Thyroid gland (tissue), 4 donors: Measurements from ENCODE around the gene TNS2. TPM values are rescaled to one million over a fixed set of nuclear protein-coding genes. Genes with fewer than 3 reads are reported as not detected.

Experiments used
- DNase-seq, 2 donors: peaks; one replicate each; pipeline ENCODE4 v3.0.0-alpha.2; 2019
- H3K27ac ChIP-seq, 3 donors: fragments of 200-600 bp; sonication (generic); 1 replicate in 2 of 3; 2 replicates in 1 of 3; pipeline ENCODE4 v1.5.1; 2016 to 2019; ENCODE audit warnings: mild to moderate bottlenecking in 1 of 3, moderate library complexity in 1 of 3
- H3K27me3 ChIP-seq: fragments of 200-600 bp; sonication (generic); one replicate; pipeline ENCODE4 v1.5.1; 2019
- H3K36me3 ChIP-seq, 2 donors: fragments of 200-600 bp; sonication (generic); one replicate each; pipeline ENCODE4 v1.5.1; 2016 to 2019
- H3K4me1 ChIP-seq, 2 donors: fragments of 200-600 bp; sonication (generic); one replicate each; pipeline ENCODE4 v1.5.1; 2017 to 2019
- H3K4me3 ChIP-seq, 3 donors: fragments of 200-600 bp; sonication (generic); replicated peaks in 1 of 3; 1 replicate in 2 of 3; 2 replicates in 1 of 3; pipeline ENCODE4 v1.5.1; 2016; ENCODE audit warnings: mild to moderate bottlenecking in 1 of 3
- H3K9me3 ChIP-seq: fragments of 200-600 bp; sonication (generic); one replicate; pipeline ENCODE4 v1.5.1; 2017
- POLR2A ChIP-seq, 2 donors: fragments of 450-650 bp; IDR thresholded peaks; one replicate each; pipeline ENCODE4 v1.6.1; 2017; ENCODE audit warnings: antibody characterized with exemption in 2 of 2, mild to moderate bottlenecking in 2 of 2, moderate library complexity in 1 of 2
- WGBS, 2 donors: methylation state at CpG; one replicate each; pipeline ENCODE4 v1.1.5; 2017; 5-methylcytosine and 5-hydroxymethylcytosine counted together
- intact Hi-C: fragments of 100-400 bp; cut with DNase I; formaldehyde crosslinking; loops from one replicate; pipeline ENCODE4 v1.15.1; 2023
- total RNA-seq, 4 donors: library from RNA; depleted of rRNA; stranded (reverse); fragments of >200 nt; gene quantifications; one replicate each; pipeline ENCODE4 v1.2.3, GENCODE V29; 2016
- TF ChIP-seq, protein P1 (sequence below), 6 experiments: fragments of 200-600 bp in 3 of 6; fragments of 450-650 bp in 3 of 6; sonication (generic) in 3 of 6; IDR thresholded peaks; one replicate each; pipeline ENCODE4 v1.5.1; 2016 to 2019; ENCODE audit warnings: antibody characterized with exemption in 6 of 6, mild to moderate bottlenecking in 2 of 6, inconsistent platforms in 1 of 6, moderate library complexity in 1 of 6

Gene TNS2
- total RNA-seq, 4 donors from 2014 or later, result 86.7 to 179 (median 114) TPM

DNA sequence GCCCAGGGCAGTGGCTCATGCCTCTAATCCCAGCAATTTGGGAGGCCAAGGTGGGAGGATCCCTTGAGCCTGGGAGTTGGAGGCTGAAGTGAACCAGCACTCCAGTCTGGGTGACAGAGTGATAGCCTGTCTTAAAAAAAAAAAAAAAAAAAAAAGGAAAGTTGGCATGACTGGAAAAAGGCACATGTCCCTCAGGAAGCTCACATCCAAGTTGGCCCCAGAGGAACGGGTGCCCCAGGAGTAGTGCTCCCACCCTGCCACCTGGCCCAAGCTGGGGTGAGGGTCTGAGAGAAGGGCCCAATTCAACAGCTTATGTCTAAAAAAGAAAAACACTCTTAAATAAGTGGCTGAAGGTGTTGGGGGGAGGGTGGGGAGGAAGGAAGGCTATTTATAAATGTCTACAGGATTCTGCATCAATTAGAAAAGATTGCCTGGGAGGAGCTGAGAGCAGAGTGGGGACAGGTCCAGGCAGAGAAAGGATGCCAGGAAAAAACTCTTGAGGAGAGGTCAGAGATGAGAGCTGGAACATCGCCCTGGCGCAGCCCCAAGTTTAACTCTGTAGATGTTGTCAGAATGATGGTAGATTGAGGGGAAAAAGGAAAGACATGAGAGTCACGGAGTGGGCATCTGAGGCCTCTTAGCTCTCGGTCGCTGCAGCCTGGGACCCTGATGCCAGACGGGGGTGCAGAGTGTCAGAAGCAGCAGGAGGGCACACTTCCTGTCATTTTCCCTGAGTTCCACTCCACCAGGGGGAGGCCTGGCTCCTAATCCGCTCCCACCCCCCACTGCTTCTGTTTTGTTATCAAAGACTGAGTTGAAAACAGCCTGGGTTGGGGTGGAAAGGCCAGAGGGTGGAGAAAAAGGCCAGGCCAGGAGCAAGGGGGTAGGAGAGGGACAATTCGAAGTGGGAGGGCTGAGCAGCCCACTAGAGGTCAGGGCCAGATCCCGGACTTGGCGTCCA, 22.0 kb downstream of the TNS2 start:
- no peak for TF ChIP-seq POLR2A (IDR thresholded peaks at IDR 0.05)
- TF ChIP-seq, protein P1, sequence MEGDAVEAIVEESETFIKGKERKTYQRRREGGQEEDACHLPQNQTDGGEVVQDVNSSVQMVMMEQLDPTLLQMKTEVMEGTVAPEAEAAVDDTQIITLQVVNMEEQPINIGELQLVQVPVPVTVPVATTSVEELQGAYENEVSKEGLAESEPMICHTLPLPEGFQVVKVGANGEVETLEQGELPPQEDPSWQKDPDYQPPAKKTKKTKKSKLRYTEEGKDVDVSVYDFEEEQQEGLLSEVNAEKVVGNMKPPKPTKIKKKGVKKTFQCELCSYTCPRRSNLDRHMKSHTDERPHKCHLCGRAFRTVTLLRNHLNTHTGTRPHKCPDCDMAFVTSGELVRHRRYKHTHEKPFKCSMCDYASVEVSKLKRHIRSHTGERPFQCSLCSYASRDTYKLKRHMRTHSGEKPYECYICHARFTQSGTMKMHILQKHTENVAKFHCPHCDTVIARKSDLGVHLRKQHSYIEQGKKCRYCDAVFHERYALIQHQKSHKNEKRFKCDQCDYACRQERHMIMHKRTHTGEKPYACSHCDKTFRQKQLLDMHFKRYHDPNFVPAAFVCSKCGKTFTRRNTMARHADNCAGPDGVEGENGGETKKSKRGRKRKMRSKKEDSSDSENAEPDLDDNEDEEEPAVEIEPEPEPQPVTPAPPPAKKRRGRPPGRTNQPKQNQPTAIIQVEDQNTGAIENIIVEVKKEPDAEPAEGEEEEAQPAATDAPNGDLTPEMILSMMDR (IDR thresholded peaks at IDR 0.05), result no peak
- Histone ChIP-seq H3K27me3 (no peaks in the 10 kb centered on the region), H3K4me3 (no peak overlapping the region), H3K4me1 (peaks cover 15 to 58% of the 10 kb centered on the region in 2 donors), H3K36me3 (peaks cover 16 to 21% of the 10 kb centered on the region in 2 donors), H3K9me3 (no peaks in the 10 kb centered on the region), H3K27ac (peak overlapping the region; percentile 63 to 72 (median 68))
- DNase-seq, result peak; percentile 80 to 85
- intact Hi-C loops, result no loop called here
- 49 to 57% methylated on average over 10 to 11 of the region's 11 CpGs for whole genome bisulfite sequencing, 2 donors

DNA sequence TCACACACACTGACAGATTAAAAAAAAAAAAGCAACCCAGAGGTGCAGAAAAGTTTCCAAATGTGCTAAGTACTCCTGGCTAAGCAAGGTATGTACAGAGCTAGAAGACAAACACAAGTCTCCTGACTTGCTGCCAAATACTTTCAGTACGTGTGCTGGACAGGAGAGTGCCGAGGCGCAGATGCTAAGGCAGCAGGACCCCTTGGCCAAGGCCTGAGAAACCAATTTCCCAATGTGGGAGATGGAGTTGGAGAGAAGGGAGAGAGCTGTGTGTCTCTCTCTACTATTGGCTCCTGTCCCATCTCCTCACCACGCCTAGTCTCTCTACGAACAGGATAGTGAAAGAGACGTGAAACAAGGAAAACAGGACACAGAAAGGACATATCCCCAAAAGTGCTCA, 24.0 kb downstream of the TNS2 start:
- H3K9me3 ChIP-seq, result no peaks in the 10 kb centered on the region
- peak in 1 of 2 donors; percentile 18 for DNase-seq
- H3K4me1 ChIP-seq, result peaks cover 29 to 67% of the 10 kb centered on the region in 2 donors
- H3K4me3 ChIP-seq, result no peak overlapping the region
- peaks cover 16% of the 10 kb centered on the region in 2 donors for H3K36me3 ChIP-seq
- intact Hi-C loops, result no loop called here
- no peaks in the 10 kb centered on the region for H3K27me3 ChIP-seq
- peak overlapping the region in 2 of 3 donors; percentile 19 to 62 for H3K27ac ChIP-seq
- TF ChIP-seq, protein P1 (IDR thresholded peaks at IDR 0.05), result no peak
- no peak for TF ChIP-seq POLR2A (IDR thresholded peaks at IDR 0.05)
- WGBS, 2 donors, result 61 to 80% methylated on average over 6 of the region's 6 CpGs

DNA sequence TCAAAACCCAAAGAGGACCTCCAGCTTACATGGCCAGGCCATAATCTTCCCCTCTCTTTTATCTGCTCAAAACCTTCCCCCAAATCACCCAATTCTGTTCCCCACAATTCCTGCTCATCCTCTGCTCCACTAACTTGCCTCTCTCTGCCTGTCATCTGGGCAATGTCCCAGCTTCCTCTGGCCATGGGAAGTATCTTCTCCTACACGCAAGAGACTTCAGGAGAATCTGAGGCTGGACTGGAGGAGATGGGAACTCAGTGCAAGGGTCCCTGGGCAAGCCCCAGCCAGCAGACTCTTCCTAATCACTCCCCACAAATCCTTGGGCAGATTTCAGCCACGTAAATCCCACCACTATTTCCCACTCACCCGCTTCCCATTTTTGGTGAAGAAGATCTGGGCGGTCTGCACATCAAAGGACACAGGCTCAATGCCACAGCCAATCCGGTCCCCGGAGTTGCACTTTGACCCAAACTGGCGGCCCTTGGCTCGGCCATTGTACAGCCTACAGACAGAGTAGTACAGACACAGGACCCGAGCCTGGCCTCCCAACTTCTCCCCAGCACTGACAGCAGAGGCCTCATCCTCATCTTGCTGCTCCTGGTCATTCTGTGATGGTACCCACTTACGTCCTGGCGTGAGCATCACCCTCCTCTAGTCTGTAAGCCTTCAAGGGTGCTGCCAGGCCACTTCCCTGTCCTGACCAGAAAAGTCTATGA, 24.6 kb downstream of the TNS2 start:
- WGBS, 2 donors, result 95 to 97% methylated on average over 9 to 11 of the region's 11 CpGs
- Histone ChIP-seq H3K27ac (peak overlapping the region; percentile 14 to 62 (median 19)), H3K4me1 (peaks cover 29 to 62% of the 10 kb centered on the region in 2 donors), H3K4me3 (no peak overlapping the region), H3K27me3 (no peaks in the 10 kb centered on the region), H3K36me3 (peaks cover 16% of the 10 kb centered on the region in 2 donors), H3K9me3 (no peaks in the 10 kb centered on the region)
- DNase-seq, result no peak
- TF ChIP-seq POLR2A (IDR thresholded peaks at IDR 0.05), result no peak
- TF ChIP-seq, protein P1 (IDR thresholded peaks at IDR 0.05), result no peak
- intact Hi-C loops, result no loop called here

DNA sequence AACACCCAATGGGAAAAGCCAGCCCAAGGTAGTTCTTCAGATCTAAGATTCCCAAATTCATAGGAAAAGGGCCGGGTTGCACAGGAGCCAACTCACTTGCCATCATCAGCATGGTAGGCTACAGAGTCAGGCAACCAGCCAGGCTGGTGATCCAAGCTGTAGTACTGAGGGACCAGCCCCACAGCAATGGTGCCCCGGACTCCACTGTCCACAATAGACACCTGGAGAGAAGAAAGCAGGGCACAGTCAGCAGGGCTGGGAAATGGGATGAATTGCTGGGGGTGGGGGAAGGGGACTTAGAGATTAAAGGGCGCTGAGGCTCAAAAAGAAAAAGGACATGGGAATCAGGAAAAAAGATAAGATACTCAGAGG, 25.1 kb downstream of the TNS2 start:
- intact Hi-C loops, result no loop called here
- H3K4me1 ChIP-seq, result peaks cover 32 to 61% of the 10 kb centered on the region in 2 donors
- no peak for TF ChIP-seq POLR2A (IDR thresholded peaks at IDR 0.05)
- TF ChIP-seq, protein P1 (IDR thresholded peaks at IDR 0.05), result no peak
- H3K27me3 ChIP-seq, result no peaks in the 10 kb centered on the region
- peaks cover 16% of the 10 kb centered on the region in 2 donors for H3K36me3 ChIP-seq
- no peak overlapping the region for H3K4me3 ChIP-seq
- no peak for DNase-seq
- 98 to 99% methylated on average over 3 of the region's 3 CpGs for WGBS, 2 donors
- H3K9me3 ChIP-seq, result no peaks in the 10 kb centered on the region
- peak overlapping the region in 1 of 3 donors; percentile 62 for H3K27ac ChIP-seq
